HG03439 (cell line): Measurements from ENCODE around the gene KCNS3.

ENCODE experiments used
- ATAC-seq: cut with Tn5 transposase; IDR thresholded peaks from one replicate; pipeline ENCODE4 v1.9.1; 2021; ENCODE audit warnings: mild to moderate bottlenecking, moderate library complexity; ENCODE audit not compliant: unreplicated experiment

Gene KCNS3

GRCh38 chr2:17876590-17876989, 1.9 kb upstream of the KCNS3 start:
- ATAC-seq: no peak

GRCh38 chr2:17877811-17878280, 621 bp upstream of the KCNS3 start:
- ATAC-seq: peak; percentile 22

DNA sequence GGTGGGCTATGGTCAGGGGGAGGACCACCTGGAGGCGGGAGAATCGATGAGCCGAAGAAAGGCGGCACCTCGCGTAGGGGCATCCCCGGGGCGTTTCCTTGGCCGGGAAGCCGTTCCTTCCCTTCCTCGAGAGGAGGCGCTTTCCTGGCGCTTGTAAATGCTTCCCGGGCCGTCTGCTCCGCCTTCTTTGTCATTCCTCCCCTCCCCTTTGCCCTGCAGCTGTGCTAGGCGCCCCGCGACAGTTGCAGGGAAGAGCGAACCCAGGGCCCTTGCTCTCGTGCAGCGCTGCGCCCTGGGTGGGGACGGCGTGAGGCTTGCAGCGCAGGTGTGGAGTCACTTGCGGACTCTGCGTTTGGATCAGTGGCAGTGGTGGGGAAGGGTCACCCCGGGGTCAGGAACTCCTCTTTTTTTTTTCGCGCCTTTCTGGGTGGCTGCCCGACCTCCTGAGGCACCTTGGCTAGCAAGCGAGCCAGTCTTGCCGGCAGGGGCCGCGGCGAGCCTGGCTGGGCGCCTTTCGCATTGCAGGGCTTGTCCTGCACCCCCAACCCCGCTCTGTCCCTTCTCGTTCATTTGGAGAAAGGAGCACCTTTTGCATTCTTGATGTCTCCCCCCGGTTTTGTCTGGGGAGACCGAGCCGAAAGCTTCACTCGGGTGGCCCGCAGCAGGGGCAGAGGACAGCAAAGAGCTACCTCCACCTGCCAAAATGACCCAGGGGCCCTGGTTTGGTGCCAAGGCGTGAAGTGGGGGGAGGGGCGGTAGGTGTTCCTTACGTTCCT, 858 bp downstream of the KCNS3 start:
- ATAC-seq: no peak

DNA sequence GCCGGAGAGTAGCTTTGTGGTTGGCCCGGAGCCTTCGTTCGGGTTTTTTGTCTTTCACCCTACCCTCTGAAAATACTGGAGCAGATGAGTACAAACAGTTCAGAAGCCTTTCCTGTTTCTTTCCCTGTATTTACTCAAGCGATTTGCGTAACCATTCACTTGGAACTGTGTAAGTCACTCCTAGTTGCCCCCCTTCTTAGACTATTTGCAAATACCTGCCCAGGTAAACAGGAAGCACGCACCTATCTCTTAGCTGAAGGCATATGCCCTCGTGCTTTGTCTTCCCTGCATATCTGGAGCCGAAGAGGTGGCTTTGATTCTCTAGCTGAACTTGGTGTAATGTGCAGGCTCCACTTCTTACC, 1.4 kb downstream of the KCNS3 start:
- no peak for ATAC-seq

DNA sequence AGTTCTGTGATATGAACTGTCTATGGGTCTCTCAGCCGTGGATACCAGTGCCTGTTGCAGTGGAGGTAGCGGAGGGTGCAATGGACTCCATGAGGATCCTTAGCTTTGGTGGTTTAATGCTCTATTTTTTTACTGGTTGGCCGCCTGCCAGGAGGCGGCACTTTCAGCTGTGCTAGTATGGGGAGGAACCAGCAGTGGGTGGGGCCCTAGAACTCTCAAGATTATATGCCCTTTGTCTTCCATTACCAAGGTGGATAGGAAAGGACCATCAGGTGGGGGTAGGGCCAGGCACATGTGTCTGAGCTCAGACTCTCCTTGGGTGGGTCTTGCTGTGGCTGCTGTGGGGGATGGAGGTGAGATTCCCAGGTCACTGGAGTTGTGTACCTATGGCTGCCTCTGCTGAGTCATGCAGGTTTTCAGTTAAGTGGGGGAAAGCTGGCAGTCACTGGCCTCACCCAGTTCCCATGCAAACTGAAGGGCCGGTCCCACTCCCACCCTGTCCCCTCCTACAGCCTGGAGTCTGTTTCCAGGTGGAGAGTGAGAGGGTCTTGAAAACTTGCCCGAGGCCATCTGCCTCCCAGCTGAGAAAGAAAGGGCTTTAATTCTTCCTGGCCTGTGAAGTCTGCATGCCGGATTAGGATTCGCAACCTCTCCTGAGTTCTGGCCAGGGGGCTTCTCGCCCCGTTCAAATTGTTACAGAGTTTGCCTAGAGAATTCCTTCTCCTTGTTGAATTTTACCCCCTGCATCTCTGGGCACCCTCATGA, 14.5 kb downstream of the KCNS3 start:
- ATAC-seq: no peak

DNA sequence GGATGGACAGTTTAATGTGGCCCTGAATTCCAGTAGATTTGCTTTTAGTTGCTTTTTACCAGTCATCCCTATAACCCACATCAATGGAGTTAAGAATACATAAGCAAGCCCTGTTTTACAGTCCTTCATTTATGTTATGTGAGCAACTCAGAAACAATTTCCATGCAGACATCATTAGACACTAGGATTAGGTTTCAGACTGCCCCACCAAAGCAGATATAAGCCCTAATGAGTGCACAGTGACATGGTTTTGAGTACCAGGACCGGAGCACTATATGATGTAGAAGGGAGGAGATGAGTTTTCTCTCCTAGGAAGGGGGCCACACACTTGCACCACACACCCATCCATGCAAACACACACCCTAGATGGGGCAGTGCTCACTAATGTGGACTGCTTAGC, 15.5 kb downstream of the KCNS3 start:
- ATAC-seq: no peak

GRCh38 chr2:17894556-17894955, 16.1 kb downstream of the KCNS3 start:
- ATAC-seq: no peak

DNA sequence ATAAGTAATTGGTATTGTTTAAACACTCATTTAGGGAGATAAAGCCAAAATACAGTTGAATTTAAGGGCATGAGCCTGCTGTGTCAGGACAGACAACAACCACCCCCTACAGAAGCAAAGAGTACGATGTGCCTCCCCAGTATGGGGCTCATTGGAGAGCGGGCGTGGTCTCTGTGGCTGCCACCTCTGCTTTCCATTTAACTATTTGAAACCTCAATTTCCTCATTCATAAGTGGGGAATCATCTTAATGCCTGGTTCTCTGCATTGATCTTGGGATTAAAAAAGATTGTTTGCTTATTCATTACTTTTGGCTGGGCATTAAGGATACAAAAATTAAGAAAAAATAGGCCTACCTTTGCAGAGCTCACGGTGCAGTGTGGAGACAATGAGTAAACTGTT, 21.4 kb downstream of the KCNS3 start:
- no peak for ATAC-seq

- no peak for ATAC-seq
Observed at GRCh38 chr2:17901246-17901645, 22.8 kb downstream of the KCNS3 start.

GRCh38 chr2:17910980-17911379, 32.5 kb downstream of the KCNS3 start:
- ATAC-seq: no peak

GRCh38 chr2:17911491-17912260, 33.2 kb downstream of the KCNS3 start:
- peak; percentile 14 for ATAC-seq

GRCh38 chr2:17912266-17912691, 33.8 kb downstream of the KCNS3 start:
- ATAC-seq: peak; percentile 87

- ATAC-seq: no peak
Observed at GRCh38 chr2:17915099-17915498, 36.6 kb downstream of the KCNS3 start.

GRCh38 chr2:17915811-17916518, 37.5 kb downstream of the KCNS3 start:
- ATAC-seq: no peak

DNA sequence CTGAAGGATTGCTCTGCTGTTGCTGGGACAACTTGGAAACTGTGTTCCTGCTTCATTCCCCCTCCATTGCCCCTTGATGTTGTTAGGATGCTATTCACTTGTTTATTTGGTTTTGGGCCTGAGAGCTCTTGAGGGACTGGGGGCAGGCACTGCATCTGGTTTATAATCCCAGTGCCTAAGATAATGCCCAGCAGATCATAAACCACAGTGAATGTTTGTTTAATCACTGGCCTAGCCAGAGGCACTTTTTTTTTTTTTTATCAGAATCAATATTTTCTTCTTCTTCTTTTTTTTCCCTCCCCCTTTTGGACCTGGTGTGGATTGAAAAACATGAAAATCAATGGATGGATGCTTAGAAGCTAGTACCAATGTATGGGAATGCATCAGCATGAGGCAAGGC, 38.1 kb downstream of the KCNS3 start:
- ATAC-seq: no peak

DNA sequence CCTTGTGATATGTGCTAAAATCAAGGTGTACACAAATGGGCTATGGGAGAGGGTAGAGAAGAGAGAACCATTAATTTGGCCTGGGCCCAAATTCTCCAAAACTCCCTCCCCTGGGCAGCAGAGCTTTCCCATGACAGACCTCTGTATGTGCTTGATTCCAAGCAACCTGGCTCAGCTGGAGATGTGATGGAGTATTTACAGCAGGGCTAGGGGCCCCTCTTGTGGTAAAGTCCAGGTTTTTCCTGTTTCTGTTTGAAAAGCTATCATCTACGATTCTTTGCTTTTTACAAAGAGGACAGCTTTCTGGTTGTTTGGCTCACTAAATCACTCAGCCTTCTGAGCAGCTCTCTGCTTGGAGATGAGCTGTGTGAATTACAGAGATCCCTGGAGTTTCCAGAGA, 40.3 kb downstream of the KCNS3 start:
- ATAC-seq: no peak

DNA sequence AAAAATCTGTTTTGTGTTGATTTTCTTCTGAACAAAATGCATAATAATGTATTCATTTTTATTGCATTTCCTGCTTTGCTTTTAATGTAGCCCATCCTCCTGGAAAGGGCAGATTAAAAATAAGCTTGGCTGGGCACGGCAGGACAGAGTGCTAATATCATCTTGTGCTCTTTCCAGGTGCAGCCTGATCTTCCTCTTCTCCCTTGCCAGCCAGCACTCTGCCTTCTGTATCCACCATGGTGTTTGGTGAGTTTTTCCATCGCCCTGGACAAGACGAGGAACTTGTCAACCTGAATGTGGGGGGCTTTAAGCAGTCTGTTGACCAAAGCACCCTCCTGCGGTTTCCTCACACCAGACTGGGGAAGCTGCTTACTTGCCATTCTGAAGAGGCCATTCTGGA, 52.3 kb downstream of the KCNS3 start:
- ATAC-seq: no peak

- ATAC-seq: no peak
Observed at GRCh38 chr2:17933256-17933655, 54.8 kb downstream of the KCNS3 start.

DNA sequence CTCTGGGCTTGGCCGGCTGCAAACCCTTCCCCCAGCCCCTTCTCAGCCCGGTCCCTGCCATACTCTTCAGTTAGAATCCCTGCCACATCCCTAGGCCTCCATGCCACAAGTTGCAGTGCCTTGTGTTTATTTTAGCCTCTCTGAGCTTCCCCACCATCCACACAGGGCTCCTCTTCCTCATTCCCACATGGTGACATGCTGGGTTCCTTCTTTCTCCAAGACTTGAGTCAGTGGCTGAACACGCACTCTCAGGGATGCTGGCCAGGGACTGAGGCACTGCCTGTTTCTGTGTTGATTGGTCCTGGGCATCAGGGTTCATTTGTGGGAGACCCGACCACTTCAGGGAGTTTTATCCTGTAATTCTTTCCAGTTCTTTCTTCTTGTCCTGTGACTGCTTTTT, 56.3 kb downstream of the KCNS3 start:
- ATAC-seq: no peak

DNA sequence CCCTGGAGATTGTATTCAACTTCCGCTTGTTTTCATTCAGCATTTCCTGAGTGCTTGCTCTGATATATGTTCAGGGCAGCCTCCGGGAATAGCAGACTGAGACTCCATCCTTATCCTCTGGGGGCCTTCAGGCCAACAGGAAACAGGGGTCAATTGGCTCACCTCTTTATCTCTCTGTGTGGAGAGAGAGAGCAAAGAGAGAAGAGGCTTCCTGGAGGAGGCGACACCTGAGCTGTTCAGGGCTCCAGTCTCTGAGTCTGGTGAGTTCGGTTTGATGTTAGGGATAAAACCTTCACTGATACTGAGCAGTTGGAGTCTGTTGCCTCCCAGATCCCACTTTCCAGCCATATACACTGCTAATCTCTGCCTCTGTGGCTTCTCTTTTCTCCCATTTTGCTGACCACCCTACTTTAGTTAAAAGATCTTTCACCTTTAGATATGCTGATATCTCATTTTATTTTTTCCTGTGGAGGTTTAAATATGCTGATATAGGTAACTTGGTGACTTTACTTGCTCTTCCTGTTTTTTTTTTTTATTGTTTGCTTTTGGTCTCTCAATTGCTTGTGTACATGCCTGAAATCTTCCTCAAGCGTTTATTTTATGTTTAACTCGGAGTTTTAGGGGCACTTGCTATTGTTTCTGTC, 56.9 kb downstream of the KCNS3 start:
- ATAC-seq: no peak
